ENCODE data around the gene GRAMD1A. TPM values are rescaled to one million over a fixed set of nuclear protein-coding genes. Genes with fewer than 3 reads are reported as not detected.
A peak's percentile ranks its signal among the peaks of the same experiment; 100 is the strongest.
"Not testable (repeated sequence)": the region's sequence is repeated elsewhere in the genome, so short reads cannot be mapped to it uniquely, and the experiment has no call there.

Gene GRAMD1A
- total RNA-seq, 1 experiment from 2014 or later, result 18.0 TPM

GRCh38 chr19:35002037-35002535, 2.0 kb downstream of the GRAMD1A start:
- DNase-seq (ENCODE audit: low read depth), result no peak

- DNase-seq (ENCODE audit: low read depth), result no peak
Observed at GRCh38 chr19:35004517-35005255, 4.6 kb downstream of the GRAMD1A start.

GRCh38 chr19:35005256-35005977, 5.3 kb downstream of the GRAMD1A start:
- DNase-seq (ENCODE audit: low read depth), result no peak

DNA sequence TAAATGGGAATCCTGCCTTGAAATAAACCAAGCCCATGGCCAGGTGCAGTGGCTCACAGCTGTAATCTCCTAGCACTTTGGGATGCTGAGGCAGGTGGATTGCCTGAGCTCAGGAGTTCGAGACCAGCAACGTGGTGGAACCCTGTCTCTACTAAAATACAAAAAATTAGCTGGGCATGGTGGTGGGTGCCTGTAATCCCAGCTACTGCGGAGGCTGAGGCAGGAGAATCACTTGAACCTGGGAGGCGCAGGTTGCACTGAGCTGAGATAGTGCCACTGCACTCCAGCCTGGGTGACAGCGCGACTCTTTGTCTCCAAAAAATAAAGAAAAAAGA, 5.9 kb downstream of the GRAMD1A start:
- not testable (repeated sequence) for DNase-seq (ENCODE audit: low read depth)

GRCh38 chr19:35006342-35006998, 6.3 kb downstream of the GRAMD1A start:
- DNase-seq (ENCODE audit: low read depth), result peak; percentile 50

DNA sequence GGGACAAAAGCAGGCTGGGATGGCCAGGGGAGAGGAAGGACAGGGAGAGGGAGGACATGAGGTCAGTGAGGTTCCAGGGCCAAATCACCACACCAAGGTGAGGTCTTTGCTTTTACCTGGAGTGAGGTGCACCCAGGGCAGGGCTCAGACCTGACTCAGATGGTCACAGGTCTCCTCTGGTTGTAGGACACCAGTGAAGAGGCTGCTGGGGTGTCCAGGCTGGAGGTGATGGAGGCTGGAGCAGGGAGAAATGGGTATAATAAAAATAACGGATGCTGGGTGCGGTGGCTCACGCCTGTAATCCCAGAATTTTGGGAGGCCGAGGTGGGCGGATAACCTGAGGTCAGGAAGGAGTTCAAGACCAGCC, 6.9 kb downstream of the GRAMD1A start:
- no peak for DNase-seq (ENCODE audit: low read depth)

- DNase-seq (ENCODE audit: low read depth), result not testable (repeated sequence)
Observed at GRCh38 chr19:35007427-35007826, 7.3 kb downstream of the GRAMD1A start.

GRCh38 chr19:35008891-35009341, 8.8 kb downstream of the GRAMD1A start:
- DNase-seq (ENCODE audit: low read depth), result no peak

- no peak for DNase-seq (ENCODE audit: low read depth)
Observed at GRCh38 chr19:35009424-35010415, 9.6 kb downstream of the GRAMD1A start.

DNA sequence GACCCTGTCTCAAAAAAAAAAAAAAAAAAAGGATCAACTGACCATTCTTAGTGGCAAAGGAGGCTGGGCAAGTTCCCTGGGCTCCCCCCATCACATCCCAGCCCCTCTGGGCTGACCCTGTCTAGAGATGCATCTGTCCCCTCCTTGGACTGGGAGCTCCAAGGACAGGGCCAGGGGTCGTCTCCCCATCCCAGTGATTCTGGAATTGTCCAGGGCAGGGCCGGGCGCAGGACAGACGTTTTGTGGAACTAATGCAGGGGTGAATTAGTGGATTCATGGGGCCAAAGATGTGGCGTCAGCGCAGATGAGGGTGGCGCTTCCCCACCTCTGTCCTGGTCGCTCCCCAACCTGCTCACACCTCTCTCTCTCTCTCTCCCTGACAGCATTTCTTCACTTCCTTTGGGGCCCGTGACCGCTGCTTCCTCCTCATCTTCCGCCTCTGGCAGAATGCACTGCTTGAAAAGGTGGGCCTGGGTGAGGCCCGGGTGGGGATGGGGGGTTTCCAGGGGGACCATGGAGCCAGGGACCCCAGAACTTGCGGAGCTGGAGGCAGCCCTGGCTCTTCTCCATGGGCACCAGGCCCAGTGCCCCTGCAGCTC, 11.1 kb downstream of the GRAMD1A start:
- no peak for DNase-seq (ENCODE audit: low read depth)

DNA sequence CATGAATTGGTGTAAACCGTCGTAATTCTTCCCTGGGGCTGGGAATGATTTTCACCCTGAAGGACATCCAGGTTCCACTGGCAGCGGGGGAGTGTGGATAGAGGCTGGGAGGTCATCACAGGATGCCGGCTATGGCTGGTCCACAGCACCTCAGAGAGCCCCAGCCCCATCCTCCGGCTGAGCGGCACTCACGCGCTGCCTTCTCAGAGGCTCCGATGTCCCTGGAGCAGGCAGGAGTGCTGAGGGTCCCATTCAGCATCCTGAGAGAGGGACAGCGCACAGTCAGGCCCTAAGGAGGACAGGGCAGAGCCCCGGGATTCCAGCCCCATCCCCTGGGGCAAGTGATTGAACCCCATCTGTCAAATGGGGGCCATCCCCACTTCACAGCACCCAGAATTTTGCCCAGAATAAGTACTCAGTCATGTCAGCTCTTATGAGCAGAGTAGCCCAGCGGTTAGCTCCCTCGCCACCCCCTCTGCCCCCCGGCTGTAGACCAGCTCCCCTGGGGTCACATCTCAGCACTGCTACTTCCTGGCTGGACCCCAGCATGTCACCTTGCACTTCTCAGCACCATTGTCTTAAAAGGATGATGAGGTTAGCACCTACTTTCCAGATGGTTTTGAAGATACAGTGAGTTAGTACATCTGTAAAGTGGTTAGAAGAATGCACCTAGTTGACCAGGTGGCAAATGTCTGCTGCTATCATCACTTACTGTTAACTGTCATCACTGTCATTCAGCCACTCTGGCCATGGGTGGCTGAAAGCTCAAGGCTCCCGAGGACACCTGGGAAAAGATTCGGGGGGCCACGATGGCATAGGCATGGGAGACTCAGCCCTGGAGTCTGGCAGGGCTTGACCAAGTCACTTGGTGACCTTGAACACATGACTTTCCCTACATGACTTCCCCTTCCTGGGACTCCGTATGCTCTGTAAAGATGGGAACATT, 11.9 kb downstream of the GRAMD1A start:
- DNase-seq (ENCODE audit: low read depth), result no peak

DNA sequence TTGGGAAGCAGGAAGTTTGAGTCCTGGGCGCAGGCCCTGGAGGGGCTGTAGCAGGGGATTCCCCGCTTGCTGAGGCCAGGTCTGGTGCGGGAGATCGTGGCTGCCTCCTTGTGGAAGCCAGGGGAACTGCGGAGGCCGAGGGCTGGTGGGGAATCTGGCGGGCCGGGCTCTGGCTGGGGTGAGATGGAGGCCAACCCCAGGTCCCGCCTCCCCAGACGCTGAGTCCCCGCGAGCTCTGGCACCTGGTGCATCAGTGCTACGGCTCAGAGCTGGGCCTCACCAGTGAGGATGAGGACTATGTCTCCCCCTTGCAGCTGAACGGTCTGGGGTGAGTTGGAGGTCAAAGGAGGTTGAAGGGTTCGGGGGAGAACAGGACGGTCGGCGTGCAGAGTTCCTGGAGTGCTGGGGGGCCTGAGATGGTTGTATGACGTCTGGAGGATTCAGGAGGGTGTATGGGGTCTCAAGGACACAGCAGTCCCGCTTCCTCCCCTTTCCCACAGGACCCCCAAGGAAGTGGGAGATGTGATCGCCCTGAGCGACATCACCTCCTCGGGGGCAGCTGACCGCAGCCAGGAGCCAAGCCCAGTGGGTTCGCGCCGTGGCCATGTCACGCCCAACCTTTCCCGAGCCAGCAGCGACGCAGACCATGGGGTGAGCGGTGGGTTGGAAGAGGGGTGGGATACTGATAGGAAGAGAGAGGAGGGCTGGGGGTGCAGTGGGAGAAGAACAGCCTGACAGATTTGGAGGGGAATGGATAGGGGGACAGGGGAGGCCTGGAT, 13.1 kb downstream of the GRAMD1A start:
- peak; percentile 43 for DNase-seq (ENCODE audit: low read depth)

- no peak for DNase-seq (ENCODE audit: low read depth)
Observed at GRCh38 chr19:35013820-35014754, 14.0 kb downstream of the GRAMD1A start.

DNA sequence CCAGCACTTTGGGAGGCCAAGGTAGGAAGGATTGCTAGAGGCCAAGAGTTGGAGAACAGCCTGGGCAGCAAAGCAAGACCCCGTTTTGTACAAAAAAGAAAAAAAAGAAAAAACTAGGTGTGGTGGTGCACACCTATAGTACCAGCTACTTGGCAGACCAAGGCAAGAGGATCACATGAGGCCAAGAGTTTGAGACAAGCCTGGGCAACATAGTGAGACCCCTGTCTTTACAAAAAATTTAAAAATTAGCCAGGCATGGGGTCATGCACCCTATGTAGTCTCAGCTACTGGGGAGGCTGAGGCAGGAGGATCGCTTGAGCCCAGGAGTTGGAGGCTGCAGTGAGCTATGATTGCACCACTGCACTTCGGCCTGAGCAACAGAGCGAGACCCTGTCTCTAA, 14.7 kb downstream of the GRAMD1A start:
- not testable (repeated sequence) for DNase-seq (ENCODE audit: low read depth)

DNA sequence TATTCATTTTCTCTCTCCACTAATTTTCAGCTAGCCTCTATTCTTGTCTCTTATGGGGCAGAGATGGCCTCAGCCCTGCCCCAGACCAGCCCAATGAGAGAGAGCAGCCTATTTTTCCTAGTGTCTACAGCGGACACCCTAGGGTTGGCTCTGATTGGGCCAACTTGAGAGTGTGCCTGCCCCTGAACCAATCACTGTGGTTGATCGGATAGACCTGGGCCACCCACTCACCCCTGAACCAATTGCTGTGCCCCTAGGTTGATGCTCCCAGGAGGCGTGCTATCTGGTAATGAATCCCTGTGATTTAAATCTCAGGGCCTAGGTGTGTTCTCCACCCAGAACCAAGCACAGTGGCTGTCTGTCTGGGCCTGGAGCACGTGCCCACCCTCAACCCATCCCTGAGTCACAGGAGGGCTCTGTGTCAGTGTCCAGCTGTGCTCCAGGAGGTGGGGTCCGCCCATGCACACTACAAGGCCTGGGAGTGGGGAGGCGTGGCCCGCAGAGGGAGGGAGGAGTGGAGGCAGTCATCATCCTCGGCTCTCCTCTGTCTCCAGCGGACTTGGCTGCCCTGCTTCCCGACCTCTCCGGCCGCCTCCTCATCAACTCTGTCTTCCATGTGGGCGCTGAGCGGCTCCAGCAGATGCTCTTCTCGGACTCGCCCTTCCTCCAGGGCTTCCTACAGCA, 15.3 kb downstream of the GRAMD1A start:
- DNase-seq (ENCODE audit: low read depth), result no peak

DNA sequence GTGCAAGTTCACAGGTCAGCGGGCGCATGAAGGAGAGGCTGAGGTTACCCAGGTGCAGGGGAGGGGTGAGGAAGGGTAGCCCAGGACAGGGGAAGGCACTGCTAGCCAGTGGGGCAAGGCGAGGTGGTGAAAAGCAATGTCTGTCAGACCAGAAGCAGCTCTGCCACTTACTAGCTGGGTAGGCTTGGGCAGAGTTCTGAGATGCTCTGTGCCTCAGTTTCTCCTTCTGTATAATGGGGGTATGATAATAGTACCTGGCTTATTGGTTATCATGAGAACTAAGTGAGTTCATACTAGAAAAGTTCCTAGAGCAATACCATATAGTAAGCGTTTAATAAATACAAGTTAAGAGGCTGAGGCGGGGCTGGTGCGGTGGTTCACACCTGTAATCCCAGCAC, 15.8 kb downstream of the GRAMD1A start:
- DNase-seq (ENCODE audit: low read depth), result no peak

DNA sequence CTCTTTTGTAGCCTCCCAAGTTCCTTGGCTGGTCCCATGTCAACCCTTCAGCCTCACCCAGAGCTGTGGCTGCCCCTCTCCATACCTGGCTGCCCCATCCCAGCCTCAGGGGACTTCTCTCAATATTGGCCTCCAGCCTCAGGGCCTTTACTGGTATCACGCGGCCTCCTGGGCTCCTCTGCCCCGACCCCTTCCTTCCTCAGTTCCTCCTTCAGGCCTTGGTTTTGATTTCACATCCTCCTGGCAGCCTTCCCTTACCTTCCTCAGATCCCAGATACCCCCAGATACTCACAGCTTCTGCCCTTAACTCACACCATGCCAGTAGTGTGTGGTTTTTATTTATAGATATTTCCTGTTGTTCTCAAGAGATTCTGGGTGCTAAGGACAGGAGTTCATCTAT, 17.4 kb downstream of the GRAMD1A start:
- DNase-seq (ENCODE audit: low read depth), result no peak

Data from RPMI7951 (cell line).